ENCODE results near the gene PRSS53.

Gene PRSS53

DNA sequence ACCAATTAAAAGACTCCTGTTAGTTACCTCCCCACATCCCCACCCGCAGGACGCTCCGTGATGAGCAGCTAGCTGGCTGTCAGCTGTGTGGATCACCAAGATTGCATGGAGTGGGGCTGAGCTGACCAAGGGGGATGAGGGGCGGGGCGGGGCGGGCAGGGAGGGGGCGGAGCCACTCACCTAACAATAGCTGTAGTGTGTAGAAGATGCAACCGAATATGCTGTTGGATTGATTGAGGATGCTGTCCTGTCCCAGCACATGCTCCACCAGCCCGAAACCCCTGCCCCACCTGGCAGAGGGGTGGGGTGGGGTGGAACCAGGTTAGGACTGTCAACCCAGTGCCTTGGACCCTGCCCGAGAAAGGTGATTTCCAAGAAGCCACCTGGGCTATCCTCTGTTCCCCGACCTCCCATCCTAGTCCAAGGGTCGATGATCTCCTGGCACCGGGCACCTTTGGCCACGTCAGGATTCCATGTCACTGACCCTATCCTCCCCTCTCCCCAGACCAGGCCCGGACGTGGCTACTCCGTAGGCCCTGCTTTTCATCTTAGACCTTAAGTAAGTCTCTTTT lies 4.5 kb upstream of the PRSS53 start:
- DNase-seq, result no peak

- DNase-seq, result no peak
Observed at GRCh38 chr16:31092330-31092729, 3.6 kb upstream of the PRSS53 start.

DNA sequence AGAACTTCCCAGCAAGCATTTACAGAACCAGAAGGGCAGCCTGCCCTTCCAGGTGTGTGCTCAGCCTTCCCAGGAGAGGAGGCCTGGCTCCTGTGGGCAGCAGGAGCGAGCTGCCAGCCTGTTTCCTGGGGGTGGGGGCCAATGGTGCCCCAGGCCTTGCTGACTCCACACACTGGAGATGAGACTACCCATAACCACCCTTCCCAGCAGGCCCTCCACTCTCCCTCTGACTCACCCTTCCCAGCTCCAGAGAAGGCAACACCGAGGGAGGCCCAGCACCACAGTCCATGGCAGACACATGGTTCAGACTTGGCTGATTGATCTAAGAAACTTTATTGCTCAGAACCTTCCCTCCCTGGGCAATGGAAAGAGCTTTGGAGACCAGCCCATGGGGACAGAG lies 1.8 kb upstream of the PRSS53 start:
- no peak for DNase-seq

DNA sequence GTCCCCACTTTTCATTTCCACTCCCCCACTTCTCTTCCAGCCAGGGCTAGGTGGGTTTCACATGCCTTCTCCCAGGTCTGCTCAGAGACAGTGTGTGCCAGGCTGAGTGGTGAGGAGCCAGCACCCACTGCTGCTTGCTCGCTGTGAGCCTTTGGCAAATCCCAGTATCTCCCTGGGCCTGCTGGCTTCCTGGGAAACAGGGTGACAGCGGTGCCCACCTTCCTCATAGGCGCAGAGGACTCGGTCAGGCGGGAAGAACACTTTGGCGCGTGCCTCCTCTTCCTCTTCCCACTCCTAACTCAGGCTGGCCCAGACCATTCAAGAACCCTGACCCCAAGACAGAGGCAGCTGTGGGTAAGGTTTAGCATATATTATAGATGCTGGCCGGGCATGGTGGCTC lies 456 bp upstream of the PRSS53 start:
- no peak for DNase-seq

GRCh38 chr16:31087971-31088370 lies 772 bp downstream of the PRSS53 start:
- DNase-seq, result no peak

- no peak for DNase-seq
Observed at GRCh38 chr16:31087481-31087880, 1.3 kb downstream of the PRSS53 start.

GRCh38 chr16:31086629-31086906 lies 2.2 kb downstream of the PRSS53 start:
- DNase-seq, result no peak

GRCh38 chr16:31085873-31086628 lies 2.7 kb downstream of the PRSS53 start:
- DNase-seq, result no peak

- DNase-seq, result no peak
Observed at GRCh38 chr16:31085411-31085810, 3.3 kb downstream of the PRSS53 start.

GRCh38 chr16:31084584-31085302 lies 4.0 kb downstream of the PRSS53 start:
- DNase-seq, result no peak

DNA sequence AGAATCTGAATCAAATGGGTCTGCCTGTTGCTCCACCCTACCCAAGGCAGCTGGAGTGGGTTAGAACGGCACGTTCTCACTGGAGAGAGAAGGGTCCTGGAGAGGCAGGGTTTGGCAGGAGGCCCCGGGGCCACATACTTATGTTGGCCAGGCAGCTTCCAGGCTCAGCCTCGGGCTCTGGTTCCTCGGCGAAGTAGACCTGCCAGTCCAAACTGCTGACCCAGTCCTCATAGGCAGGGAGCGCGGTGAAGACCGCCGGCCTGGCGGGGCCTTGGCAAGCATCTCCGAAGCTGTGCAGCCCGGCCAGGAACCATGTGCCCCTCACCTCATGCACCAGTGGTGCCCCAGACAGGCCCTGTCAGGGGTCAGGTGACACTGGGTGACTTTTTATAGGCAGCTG lies 4.8 kb downstream of the PRSS53 start:
- DNase-seq, result no peak

DNA sequence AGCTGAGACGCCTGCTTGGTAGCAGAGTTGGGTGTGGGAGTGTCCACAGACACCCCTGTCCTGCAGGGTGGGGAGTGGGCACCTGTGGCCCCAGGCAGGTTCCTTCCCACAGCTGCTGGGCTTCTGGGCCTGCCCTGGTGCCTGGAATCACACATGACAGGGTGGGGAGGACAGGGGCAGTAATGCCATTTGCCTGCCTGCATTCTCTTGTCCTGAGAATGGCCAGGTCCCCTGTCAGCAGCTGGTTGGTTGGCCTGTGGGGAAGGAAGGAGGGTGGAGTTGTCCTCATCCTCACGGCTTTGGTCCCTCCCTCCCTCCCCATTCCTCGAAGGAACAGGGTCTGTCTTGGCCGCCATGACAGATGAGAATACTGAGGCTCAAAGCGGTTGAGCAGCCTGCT lies 5.2 kb downstream of the PRSS53 start:
- DNase-seq, result no peak

- DNase-seq, result no peak
Observed at GRCh38 chr16:31083081-31083480, 5.7 kb downstream of the PRSS53 start.

DNA sequence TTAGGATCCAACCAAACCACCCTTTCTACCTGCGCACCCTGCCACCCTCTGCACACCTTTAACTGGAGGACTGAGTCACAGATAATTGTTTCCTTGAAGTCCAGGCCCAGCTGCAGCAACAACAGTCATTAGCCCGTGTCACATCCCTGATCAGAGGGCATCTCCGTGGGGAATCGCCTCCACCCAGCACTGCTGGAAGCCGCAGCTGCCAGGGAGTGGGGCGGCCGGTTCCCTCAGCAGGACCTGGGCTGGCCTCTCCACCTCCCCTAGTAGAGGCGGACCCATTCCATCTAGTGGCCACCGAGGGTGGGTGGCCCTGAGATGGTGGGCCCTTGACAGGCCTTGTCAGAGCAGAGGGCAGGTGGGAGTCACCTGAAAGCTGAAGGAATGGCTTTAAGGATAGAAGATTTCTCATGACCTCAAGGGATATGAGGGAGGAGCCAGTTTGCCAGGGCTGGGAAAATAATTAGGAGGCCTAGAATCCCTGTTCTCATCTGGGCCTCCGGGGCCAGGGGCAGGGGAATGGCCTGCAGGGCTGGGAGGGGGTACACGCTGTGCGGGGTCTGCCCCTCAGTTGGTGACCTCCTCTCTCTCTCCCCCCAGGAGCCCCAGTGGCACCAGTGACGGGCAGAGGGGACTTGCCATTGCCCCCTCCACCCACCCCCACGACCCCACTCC lies 6.2 kb downstream of the PRSS53 start:
- no peak for DNase-seq

DNA sequence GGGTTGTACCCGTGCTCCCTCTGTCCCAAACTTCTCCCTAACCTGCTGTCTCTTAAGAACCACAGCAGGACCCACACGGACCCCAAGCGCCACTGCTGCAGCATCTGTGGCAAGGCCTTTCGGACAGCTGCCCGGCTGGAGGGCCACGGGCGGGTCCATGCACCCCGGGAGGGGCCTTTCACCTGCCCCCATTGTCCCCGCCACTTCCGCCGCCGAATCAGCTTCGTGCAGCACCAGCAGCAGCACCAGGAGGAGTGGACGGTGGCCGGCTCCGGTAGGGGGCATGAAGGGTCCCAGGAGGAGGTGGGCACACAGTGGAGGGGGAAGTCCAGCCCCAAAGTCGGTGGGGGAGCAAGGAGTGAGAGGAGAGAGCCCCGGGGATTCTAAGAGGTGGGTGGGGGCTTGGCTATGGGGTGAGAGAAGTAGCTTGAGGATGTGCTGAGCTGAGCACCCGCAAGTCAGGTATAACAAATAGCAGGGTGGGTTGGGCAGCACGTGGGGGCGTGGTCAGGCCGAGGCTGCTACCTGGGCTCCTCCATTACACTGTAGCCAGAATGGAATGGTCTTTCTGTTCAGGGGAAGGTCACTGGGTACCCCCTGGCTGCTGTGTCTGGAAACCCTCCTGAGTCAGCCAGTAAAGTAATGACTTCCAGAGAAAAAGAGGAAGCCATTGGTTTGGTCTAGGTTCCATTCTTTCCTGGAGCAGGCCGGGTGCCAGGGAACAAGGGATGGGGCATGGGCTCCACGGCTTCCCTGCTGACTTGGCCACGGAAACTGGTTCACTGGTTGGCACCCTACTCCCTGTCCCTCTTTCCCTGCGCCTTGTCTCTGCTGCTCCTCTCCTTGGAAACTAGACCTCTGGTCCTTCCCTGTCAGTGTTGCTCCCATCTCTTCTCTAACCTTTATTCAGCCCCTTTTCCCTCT lies 7.1 kb downstream of the PRSS53 start:
- DNase-seq, result no peak

- DNase-seq, result no peak
Observed at GRCh38 chr16:31080756-31081419, 7.9 kb downstream of the PRSS53 start.

GRCh38 chr16:31080035-31080629 lies 8.6 kb downstream of the PRSS53 start:
- no peak for DNase-seq

DNA sequence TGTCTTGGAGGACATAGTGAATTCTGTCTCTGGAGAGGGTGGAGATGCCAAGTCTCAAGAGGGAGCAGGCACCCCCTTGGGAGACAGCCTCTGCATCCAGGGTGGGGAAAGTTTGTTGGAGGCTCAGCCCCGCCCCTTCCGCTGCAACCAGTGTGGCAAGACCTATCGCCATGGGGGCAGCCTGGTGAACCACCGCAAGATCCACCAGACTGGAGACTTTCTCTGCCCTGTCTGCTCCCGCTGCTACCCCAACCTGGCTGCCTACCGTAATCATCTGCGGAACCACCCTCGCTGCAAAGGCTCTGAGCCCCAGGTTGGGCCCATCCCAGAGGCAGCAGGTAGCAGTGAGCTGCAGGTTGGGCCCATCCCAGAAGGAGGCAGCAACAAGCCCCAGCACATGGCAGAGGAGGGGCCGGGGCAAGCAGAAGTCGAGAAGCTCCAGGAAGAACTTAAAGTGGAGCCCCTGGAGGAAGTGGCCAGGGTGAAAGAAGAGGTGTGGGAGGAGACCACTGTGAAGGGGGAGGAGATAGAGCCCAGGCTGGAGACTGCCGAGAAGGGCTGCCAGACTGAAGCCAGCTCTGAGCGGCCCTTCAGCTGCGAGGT lies 9.3 kb downstream of the PRSS53 start:
- DNase-seq, result no peak

GRCh38 chr16:31078597-31079341 lies 10.0 kb downstream of the PRSS53 start:
- DNase-seq, result no peak

DNA sequence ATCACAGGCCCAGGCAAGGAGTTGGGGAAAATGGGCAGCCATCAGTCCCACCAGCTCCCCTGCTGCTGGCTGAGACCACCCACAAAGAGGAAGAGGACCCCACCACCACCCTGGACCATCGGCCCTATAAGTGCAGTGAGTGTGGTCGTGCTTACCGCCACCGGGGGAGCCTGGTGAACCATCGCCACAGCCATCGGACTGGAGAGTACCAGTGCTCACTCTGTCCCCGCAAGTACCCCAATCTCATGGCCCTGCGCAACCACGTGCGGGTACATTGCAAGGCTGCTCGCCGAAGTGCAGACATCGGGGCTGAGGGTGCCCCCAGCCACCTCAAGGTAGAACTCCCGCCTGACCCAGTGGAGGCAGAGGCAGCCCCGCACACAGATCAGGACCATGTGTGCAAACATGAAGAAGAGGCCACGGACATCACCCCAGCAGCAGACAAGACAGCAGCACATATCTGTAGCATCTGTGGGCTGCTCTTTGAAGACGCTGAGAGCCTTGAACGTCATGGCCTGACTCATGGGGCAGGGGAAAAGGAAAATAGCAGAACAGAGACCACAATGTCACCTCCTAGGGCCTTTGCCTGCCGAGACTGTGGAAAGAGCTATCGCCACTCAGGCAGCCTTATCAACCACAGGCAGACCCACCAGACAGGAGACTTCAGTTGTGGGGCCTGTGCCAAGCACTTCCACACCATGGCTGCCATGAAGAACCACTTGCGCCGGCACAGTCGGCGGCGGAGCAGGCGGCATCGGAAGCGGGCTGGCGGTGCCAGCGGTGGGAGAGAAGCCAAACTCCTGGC lies 10.9 kb downstream of the PRSS53 start:
- no peak for DNase-seq

Measured in activated CD8-positive, alpha-beta memory T cell treated with anti-CD3 and anti-CD28 coated beads for 24 hours (primary cell).